Measurements from ENCODE around the gene FLNC.

- no peak for TF ChIP-seq MAX (CRISPR knock-in tag; IDR thresholded peaks at IDR 0.05)
- no peak for TF ChIP-seq NR2C2 (CRISPR knock-in tag; IDR thresholded peaks at IDR 0.05)
- TF ChIP-seq USF2 (CRISPR knock-in tag; IDR thresholded peaks at IDR 0.05) = no peak
- TF ChIP-seq, protein P1, sequence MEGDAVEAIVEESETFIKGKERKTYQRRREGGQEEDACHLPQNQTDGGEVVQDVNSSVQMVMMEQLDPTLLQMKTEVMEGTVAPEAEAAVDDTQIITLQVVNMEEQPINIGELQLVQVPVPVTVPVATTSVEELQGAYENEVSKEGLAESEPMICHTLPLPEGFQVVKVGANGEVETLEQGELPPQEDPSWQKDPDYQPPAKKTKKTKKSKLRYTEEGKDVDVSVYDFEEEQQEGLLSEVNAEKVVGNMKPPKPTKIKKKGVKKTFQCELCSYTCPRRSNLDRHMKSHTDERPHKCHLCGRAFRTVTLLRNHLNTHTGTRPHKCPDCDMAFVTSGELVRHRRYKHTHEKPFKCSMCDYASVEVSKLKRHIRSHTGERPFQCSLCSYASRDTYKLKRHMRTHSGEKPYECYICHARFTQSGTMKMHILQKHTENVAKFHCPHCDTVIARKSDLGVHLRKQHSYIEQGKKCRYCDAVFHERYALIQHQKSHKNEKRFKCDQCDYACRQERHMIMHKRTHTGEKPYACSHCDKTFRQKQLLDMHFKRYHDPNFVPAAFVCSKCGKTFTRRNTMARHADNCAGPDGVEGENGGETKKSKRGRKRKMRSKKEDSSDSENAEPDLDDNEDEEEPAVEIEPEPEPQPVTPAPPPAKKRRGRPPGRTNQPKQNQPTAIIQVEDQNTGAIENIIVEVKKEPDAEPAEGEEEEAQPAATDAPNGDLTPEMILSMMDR (IDR thresholded peaks at IDR 0.05) = no peak
- TF ChIP-seq FOXK1 (CRISPR knock-in tag; IDR thresholded peaks at IDR 0.05) = no peak
- no peak for TF ChIP-seq ATF2 (CRISPR knock-in tag; IDR thresholded peaks at IDR 0.05; ENCODE audit: borderline replicate concordance, low read depth)
- TF ChIP-seq ESRRA (CRISPR knock-in tag; IDR thresholded peaks at IDR 0.05; ENCODE audit: borderline replicate concordance) = no peak
- TF ChIP-seq HMGA2 (CRISPR knock-in tag; IDR thresholded peaks at IDR 0.05) = no peak
- TF ChIP-seq, protein P2, sequence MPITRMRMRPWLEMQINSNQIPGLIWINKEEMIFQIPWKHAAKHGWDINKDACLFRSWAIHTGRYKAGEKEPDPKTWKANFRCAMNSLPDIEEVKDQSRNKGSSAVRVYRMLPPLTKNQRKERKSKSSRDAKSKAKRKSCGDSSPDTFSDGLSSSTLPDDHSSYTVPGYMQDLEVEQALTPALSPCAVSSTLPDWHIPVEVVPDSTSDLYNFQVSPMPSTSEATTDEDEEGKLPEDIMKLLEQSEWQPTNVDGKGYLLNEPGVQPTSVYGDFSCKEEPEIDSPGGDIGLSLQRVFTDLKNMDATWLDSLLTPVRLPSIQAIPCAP (CRISPR knock-in tag; IDR thresholded peaks at IDR 0.05) = no peak
- no peak for TF ChIP-seq GABPB1 (CRISPR knock-in tag; IDR thresholded peaks at IDR 0.05)
- TF ChIP-seq OVOL2 (CRISPR knock-in tag; IDR thresholded peaks at IDR 0.05; ENCODE audit: borderline replicate concordance) = no peak
- no peak for TF ChIP-seq ELF4 (CRISPR knock-in tag; IDR thresholded peaks at IDR 0.05; ENCODE audit: low read depth)
- TF ChIP-seq ZNF416 (CRISPR knock-in tag; IDR thresholded peaks at IDR 0.05) = no peak
- no peak for TF ChIP-seq AR (CRISPR knock-in tag; IDR thresholded peaks at IDR 0.05)
Observed at GRCh38 chr7:128801667-128802418, 28.4 kb upstream of the FLNC start.

All from WTC11 (cell line).